GM23338 (cell line): ENCODE data around the gene MAP2K1. TPM values are rescaled to one million over a fixed set of nuclear protein-coding genes. Genes with fewer than 3 reads are reported as not detected.

Experiments
- ATAC-seq: fragments of 200-7000 bp; cut with Tn5 transposase; 3 replicates; pipeline ENCODE4 v1.9.1; 2020
- DNase-seq: peaks from one replicate; pipeline ENCODE4 v3.0.0-alpha.2; 2015; ENCODE audit warnings: low spot score
- H2AFZ ChIP-seq: fragments of 200-600 bp; sonication (generic); 2 replicates; pipeline ENCODE4 v1.8.0; 2016; ENCODE audit warnings: antibody characterized with exemption, mild to moderate bottlenecking, moderate library complexity
- H3F3A ChIP-seq: fragments of 200-600 bp; sonication (generic); replicated peaks from 2 replicates; pipeline ENCODE4 v1.8.0; 2017; ENCODE audit warnings: antibody characterized with exemption, mixed run types, low read depth
- H3K27ac ChIP-seq: fragments of 200-600 bp; sonication (generic); 2 replicates; pipeline ENCODE4 v1.6.1; 2016; ENCODE audit warnings: low read depth
- H3K27me3 ChIP-seq: fragments of 200-600 bp; sonication (generic); 2 replicates; pipeline ENCODE4 v1.8.0; 2016; ENCODE audit warnings: mild to moderate bottlenecking, mixed run types, moderate library complexity; ENCODE audit not compliant: insufficient read depth
- H3K36me3 ChIP-seq: fragments of 200-600 bp; sonication (generic); 2 replicates; pipeline ENCODE4 v1.8.0; 2016; ENCODE audit warnings: mild to moderate bottlenecking; ENCODE audit not compliant: insufficient read depth
- H3K4me1 ChIP-seq: fragments of 200-600 bp; sonication (generic); 2 replicates; pipeline ENCODE4 v1.8.0; 2016; ENCODE audit warnings: mild to moderate bottlenecking, moderate library complexity; ENCODE audit not compliant: insufficient read depth
- H3K4me2 ChIP-seq: fragments of 200-600 bp; sonication (generic); 2 replicates; pipeline ENCODE4 v1.7.1; 2017; ENCODE audit warnings: mixed run types
- H3K4me3 ChIP-seq: fragments of 200-600 bp; sonication (generic); 2 replicates; pipeline ENCODE4 v1.6.1; 2016; ENCODE audit warnings: mixed run types
- H3K79me2 ChIP-seq: fragments of 200-600 bp; sonication (generic); replicated peaks from 2 replicates; pipeline ENCODE4 v1.8.0; 2017; ENCODE audit warnings: mild to moderate bottlenecking; ENCODE audit not compliant: insufficient read depth
- H3K9me2 ChIP-seq: fragments of 200-600 bp; sonication (generic); 2 replicates; pipeline ENCODE4 v1.8.0; 2017; ENCODE audit not compliant: insufficient read depth
- H4K20me1 ChIP-seq: fragments of 200-600 bp; sonication (generic); replicated peaks from 2 replicates; pipeline ENCODE4 v1.8.0; 2017; ENCODE audit warnings: mild to moderate bottlenecking; ENCODE audit not compliant: insufficient read depth
- H3K27ac Mint-ChIP-seq: 2 replicates; pipeline ENCODE4 v1.8.0; 2020; ENCODE audit warnings: inconsistent platforms, mild to moderate bottlenecking, moderate library complexity, mixed read lengths
- H3K27me3 Mint-ChIP-seq: 3 replicates; pipeline ENCODE4 v1.8.0; 2022; ENCODE audit warnings: low read depth, mild to moderate bottlenecking, moderate library complexity, mixed read lengths, inconsistent platforms; ENCODE audit not compliant: insufficient read depth, poor library complexity
- H3K36me3 Mint-ChIP-seq: 3 replicates; pipeline ENCODE4 v1.8.0; 2021; ENCODE audit warnings: low read depth, mild to moderate bottlenecking, inconsistent platforms, moderate library complexity, mixed read lengths
- H3K4me1 Mint-ChIP-seq: 3 replicates; pipeline ENCODE4 v1.8.0; 2020; ENCODE audit warnings: mild to moderate bottlenecking, inconsistent platforms, mixed read lengths
- H3K4me3 Mint-ChIP-seq: 3 replicates; pipeline ENCODE4 v1.8.0; 2021; ENCODE audit warnings: moderate library complexity, mild to moderate bottlenecking, inconsistent platforms, mixed read lengths
- H3K9me3 Mint-ChIP-seq: 3 replicates; pipeline ENCODE4 v1.8.0; 2020; ENCODE audit warnings: moderate library complexity, mild to moderate bottlenecking, inconsistent platforms, mixed read lengths
- CREB1 ChIP-seq: fragments of 250-450 bp; sonication (Bioruptor Pico); IDR thresholded peaks from 2 replicates; pipeline ENCODE4 v1.5.0; 2020; ENCODE audit warnings: low read depth, mild to moderate bottlenecking, moderate library complexity
- EZH2 ChIP-seq: fragments of 200-600 bp; sonication (generic); IDR thresholded peaks from one replicate; pipeline ENCODE4 v1.8.0; 2017; ENCODE audit warnings: antibody characterized with exemption, mild to moderate bottlenecking, low read depth; ENCODE audit not compliant: unreplicated experiment
- JUNB ChIP-seq: IDR thresholded peaks from one replicate; pipeline ENCODE4 v1.6.1; 2016; ENCODE audit warnings: antibody characterized with exemption; ENCODE audit not compliant: unreplicated experiment
- POLR2AphosphoS5 ChIP-seq: IDR thresholded peaks from 2 replicates; pipeline ENCODE4 v1.6.1; 2016; ENCODE audit warnings: antibody characterized with exemption, low read depth
- ZNF114 ChIP-seq: fragments of 250-450 bp; sonication (Bioruptor Pico); IDR thresholded peaks from 2 replicates; pipeline ENCODE4 v1.5.0; 2020; ENCODE audit warnings: mild to moderate bottlenecking, moderate library complexity
- ZNF331 ChIP-seq: fragments of 250-450 bp; sonication (Bioruptor Pico); IDR thresholded peaks from 2 replicates; pipeline ENCODE4 v1.5.0; 2020; ENCODE audit warnings: low read depth, mild to moderate bottlenecking, moderate library complexity
- polyA plus RNA-seq: library from polyadenylated mRNA; unstranded; fragments of >200 nt; fragmentation: Nextera tagmentation; extraction: Ambion mirVana; gene quantifications from 2 replicates; pipeline ENCODE4 v1.2.1, GENCODE V29; 2016
- total RNA-seq: library from RNA; depleted of rRNA; stranded (reverse); fragments of >200 nt; shearing (Covaris generic); gene quantifications from 2 replicates; pipeline ENCODE4 v1.2.3, GENCODE V29; 2014
- TF ChIP-seq, protein P1 (sequence below), 2 experiments: fragments of 200-600 bp in 1 of 2; sonication (generic) in 1 of 2; conservative IDR thresholded peaks; 2 replicates each; pipeline versions ENCODE4 v1.5.1 to v1.6.1; 2016 to 2017; ENCODE audit warnings: antibody characterized with exemption in 2 of 2, low read depth in 2 of 2, mild to moderate bottlenecking in 2 of 2, moderate library complexity in 1 of 2
- TF ChIP-seq, protein P2 (sequence below): IDR thresholded peaks from 2 replicates; pipeline ENCODE4 v1.6.1; 2016; ENCODE audit warnings: antibody characterized with exemption
- TF ChIP-seq, protein P3 (sequence below): IDR thresholded peaks from one replicate; pipeline ENCODE4 v1.6.1; 2018; ENCODE audit warnings: antibody characterized with exemption; ENCODE audit not compliant: unreplicated experiment

The MAP2K1 gene
- total and polyA plus RNA-seq, 2 experiments from 2014 or later, result 42.0 to 68.5 TPM

- TF ChIP-seq, protein P1, sequence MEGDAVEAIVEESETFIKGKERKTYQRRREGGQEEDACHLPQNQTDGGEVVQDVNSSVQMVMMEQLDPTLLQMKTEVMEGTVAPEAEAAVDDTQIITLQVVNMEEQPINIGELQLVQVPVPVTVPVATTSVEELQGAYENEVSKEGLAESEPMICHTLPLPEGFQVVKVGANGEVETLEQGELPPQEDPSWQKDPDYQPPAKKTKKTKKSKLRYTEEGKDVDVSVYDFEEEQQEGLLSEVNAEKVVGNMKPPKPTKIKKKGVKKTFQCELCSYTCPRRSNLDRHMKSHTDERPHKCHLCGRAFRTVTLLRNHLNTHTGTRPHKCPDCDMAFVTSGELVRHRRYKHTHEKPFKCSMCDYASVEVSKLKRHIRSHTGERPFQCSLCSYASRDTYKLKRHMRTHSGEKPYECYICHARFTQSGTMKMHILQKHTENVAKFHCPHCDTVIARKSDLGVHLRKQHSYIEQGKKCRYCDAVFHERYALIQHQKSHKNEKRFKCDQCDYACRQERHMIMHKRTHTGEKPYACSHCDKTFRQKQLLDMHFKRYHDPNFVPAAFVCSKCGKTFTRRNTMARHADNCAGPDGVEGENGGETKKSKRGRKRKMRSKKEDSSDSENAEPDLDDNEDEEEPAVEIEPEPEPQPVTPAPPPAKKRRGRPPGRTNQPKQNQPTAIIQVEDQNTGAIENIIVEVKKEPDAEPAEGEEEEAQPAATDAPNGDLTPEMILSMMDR (conservative IDR thresholded peaks at IDR 0.05; ENCODE audit: low read depth in 2 of 2), result no peak
- TF ChIP-seq CREB1 (no peak), JUNB (no peak), POLR2AphosphoS5 (no peak)
Measured at GRCh38 chr15:66433726-66434125, 47.0 kb downstream of the MAP2K1 start (continued).

DNA sequence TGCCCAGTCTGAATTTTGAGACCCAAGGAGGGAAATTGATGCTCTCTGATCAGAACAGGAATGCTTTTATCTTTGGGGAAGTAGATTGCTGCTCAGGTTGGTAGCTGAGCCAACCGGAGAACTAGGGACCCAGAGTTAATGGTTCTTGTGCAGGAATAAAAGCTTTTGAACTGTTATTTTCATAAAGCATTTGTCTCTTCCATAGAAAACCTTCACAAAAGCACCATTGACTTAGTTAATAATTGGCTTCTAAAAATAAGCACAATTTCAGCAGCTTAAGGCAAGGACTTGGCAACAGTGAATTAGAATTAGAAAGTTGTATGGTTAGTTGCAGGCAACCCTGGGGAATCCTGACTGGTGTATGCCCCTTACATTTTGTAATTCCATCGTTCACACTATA is 53.8 kb downstream of the MAP2K1 start:
- H3K27me3 Mint-ChIP-seq, result no peaks in the 10 kb centered on the region
- Histone ChIP-seq H3K4me1 (no peaks in the 10 kb centered on the region), H4K20me1 (peaks cover 14% of the 10 kb centered on the region; the same call in 1 of the 2 replicates), H3K4me3 (no peak overlapping the region), H3K27me3 (no peaks in the 10 kb centered on the region), H3K79me2 (peaks cover 5% of the 10 kb centered on the region; the same call in 1 of the 2 replicates), H3K27ac (no peak overlapping the region), H3K9me2 (no peaks in the 10 kb centered on the region), H3K36me3 (peaks cover 32% of the 10 kb centered on the region), H3F3A (0 out of 2 replicates have a peak, but pooled peaks cover 5% of the 10 kb centered on the region), H3K4me2 (no peak overlapping the region), H2AFZ (no peak overlapping the region)
- no peaks in the 10 kb centered on the region for H3K4me1 Mint-ChIP-seq
- H3K4me3 Mint-ChIP-seq, result no peak overlapping the region
- no peak for ATAC-seq
- no peak for DNase-seq
- peaks cover 78% of the 10 kb centered on the region for H3K36me3 Mint-ChIP-seq
- no peaks in the 10 kb centered on the region for H3K9me3 Mint-ChIP-seq
- TF ChIP-seq EZH2, result no peak
- TF ChIP-seq ZNF114 (CRISPR knock-in tag), result no peak
- TF ChIP-seq CREB1, result no peak
- TF ChIP-seq, protein P2, sequence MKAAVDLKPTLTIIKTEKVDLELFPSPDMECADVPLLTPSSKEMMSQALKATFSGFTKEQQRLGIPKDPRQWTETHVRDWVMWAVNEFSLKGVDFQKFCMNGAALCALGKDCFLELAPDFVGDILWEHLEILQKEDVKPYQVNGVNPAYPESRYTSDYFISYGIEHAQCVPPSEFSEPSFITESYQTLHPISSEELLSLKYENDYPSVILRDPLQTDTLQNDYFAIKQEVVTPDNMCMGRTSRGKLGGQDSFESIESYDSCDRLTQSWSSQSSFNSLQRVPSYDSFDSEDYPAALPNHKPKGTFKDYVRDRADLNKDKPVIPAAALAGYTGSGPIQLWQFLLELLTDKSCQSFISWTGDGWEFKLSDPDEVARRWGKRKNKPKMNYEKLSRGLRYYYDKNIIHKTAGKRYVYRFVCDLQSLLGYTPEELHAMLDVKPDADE, result no peak
- no peak for TF ChIP-seq JUNB
- no peak for TF ChIP-seq ZNF331
- TF ChIP-seq, protein P3, sequence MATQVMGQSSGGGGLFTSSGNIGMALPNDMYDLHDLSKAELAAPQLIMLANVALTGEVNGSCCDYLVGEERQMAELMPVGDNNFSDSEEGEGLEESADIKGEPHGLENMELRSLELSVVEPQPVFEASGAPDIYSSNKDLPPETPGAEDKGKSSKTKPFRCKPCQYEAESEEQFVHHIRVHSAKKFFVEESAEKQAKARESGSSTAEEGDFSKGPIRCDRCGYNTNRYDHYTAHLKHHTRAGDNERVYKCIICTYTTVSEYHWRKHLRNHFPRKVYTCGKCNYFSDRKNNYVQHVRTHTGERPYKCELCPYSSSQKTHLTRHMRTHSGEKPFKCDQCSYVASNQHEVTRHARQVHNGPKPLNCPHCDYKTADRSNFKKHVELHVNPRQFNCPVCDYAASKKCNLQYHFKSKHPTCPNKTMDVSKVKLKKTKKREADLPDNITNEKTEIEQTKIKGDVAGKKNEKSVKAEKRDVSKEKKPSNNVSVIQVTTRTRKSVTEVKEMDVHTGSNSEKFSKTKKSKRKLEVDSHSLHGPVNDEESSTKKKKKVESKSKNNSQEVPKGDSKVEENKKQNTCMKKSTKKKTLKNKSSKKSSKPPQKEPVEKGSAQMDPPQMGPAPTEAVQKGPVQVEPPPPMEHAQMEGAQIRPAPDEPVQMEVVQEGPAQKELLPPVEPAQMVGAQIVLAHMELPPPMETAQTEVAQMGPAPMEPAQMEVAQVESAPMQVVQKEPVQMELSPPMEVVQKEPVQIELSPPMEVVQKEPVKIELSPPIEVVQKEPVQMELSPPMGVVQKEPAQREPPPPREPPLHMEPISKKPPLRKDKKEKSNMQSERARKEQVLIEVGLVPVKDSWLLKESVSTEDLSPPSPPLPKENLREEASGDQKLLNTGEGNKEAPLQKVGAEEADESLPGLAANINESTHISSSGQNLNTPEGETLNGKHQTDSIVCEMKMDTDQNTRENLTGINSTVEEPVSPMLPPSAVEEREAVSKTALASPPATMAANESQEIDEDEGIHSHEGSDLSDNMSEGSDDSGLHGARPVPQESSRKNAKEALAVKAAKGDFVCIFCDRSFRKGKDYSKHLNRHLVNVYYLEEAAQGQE, result no peak
- H3K27ac Mint-ChIP-seq, result no peak overlapping the region
